Activated naive CD8-positive, alpha-beta T cell (primary cell): ENCODE measurements around the gene THOC1.

Experiments used
- H3K27ac Mint-ChIP-seq: one replicate; pipeline ENCODE4 v1.8.0; 2021; ENCODE audit warnings: mixed read lengths
- H3K27me3 Mint-ChIP-seq: one replicate; pipeline ENCODE4 v1.8.0; 2021; ENCODE audit warnings: mixed read lengths
- H3K36me3 Mint-ChIP-seq: one replicate; pipeline ENCODE4 v1.8.0; 2021; ENCODE audit warnings: mixed read lengths
- H3K4me1 Mint-ChIP-seq: one replicate; pipeline ENCODE4 v1.8.0; 2021; ENCODE audit warnings: low read depth, mixed read lengths
- H3K4me3 Mint-ChIP-seq: one replicate; pipeline ENCODE4 v1.8.0; 2021; ENCODE audit warnings: mild to moderate bottlenecking, mixed read lengths
- H3K9me3 Mint-ChIP-seq: one replicate; pipeline ENCODE4 v1.8.0; 2021; ENCODE audit warnings: low read depth, mixed read lengths

THOC1 gene

DNA sequence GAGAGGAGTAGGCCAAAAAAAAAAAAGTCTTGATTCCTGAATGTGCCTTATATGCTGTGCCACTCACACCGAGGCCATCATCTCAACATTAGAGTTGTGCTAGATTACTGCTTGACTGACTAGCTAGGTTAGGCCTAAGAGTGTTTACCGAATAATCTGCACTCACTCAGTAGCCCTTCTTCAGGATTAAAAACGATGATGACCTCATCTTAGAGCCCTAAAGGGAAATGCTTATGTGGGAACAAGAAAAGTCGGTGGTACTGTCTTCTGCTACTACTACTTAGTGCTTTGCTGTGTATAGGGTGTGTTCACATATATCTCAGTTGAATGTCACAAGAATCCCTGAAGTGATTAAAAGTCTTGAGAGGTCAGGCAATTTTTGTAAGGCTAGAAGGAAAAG lies 54.3 kb downstream of the THOC1 start:
- Mint-ChIP-seq H3K4me1 (peaks cover 7% of the 10 kb centered on the region), H3K27me3 (no peaks in the 10 kb centered on the region), H3K4me3 (no peak overlapping the region), H3K36me3 (peaks cover 11% of the 10 kb centered on the region), H3K9me3 (no peaks in the 10 kb centered on the region), H3K27ac (no peak overlapping the region)

DNA sequence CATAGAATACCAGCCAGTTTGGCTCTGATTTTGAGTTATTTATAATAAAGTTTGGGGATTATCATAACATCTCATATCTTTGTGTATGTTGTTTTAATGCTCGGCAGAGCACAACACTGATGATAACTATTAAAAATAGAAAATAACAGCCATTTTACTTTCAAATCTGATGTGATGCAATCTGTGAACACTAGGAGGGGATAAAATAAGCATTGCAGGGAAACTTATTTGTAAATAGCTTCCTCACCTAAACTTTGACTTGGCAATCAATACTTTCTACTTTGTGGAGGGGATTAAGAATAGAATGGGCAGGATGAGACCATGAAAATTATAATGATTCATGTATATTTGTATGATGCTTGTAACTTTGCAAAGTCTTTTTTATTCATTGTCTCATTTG lies 55.1 kb downstream of the THOC1 start:
- H3K9me3 Mint-ChIP-seq = no peaks in the 10 kb centered on the region
- no peaks in the 10 kb centered on the region for H3K27me3 Mint-ChIP-seq
- peaks cover 7% of the 10 kb centered on the region for H3K4me1 Mint-ChIP-seq
- peaks cover 9% of the 10 kb centered on the region for H3K36me3 Mint-ChIP-seq
- H3K27ac Mint-ChIP-seq = no peak overlapping the region
- no peak overlapping the region for H3K4me3 Mint-ChIP-seq

- Mint-ChIP-seq H3K9me3 (no peaks in the 10 kb centered on the region), H3K4me3 (no peak overlapping the region), H3K36me3 (peaks cover 8% of the 10 kb centered on the region), H3K4me1 (peaks cover 7% of the 10 kb centered on the region), H3K27ac (peak overlapping the region; percentile 10), H3K27me3 (no peaks in the 10 kb centered on the region)
These were observed 56.3 kb downstream of the THOC1 start for GRCh38 chr18:211582-211981.

DNA sequence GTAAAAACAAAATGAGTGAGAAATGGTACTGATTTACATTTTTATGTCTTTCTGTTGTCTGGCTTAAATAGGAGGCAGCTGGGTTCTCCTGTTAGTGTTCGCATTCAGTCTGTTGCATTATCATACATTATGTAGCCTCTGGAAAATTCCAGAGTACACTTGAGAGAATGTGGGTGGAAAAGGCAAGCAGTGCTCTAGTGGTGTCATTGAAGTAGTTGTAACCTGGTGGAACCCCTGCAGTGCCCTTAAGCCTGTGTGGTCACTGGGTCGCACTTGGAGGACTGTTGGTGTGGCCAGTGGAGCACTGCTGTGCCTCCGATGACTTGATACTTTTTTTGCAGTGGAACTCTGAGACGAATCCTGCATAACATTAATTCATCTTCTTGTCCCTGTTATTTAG lies 57.1 kb downstream of the THOC1 start:
- peaks cover 7% of the 10 kb centered on the region for H3K4me1 Mint-ChIP-seq
- peak overlapping the region; percentile 29 for H3K27ac Mint-ChIP-seq
- no peaks in the 10 kb centered on the region for H3K9me3 Mint-ChIP-seq
- H3K4me3 Mint-ChIP-seq = no peak overlapping the region
- no peaks in the 10 kb centered on the region for H3K27me3 Mint-ChIP-seq
- peaks cover 11% of the 10 kb centered on the region for H3K36me3 Mint-ChIP-seq

DNA sequence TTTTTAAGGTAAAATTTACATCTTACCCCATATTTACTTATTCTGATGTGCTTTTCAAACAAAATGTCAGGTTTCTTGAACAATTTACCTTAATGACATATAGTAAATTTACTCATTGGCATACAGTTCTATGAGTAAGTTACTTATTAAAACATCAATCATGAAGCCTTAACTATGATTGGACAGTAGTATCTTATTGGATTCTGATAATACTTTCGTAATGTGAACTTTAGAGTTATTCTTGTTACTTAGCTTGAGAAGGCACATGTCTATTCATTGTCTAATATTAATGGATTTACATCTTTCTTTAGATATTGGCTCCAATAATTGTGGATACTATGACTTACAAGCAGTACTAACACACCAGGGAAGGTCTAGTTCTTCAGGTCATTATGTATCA lies 57.8 kb downstream of the THOC1 start:
- H3K36me3 Mint-ChIP-seq = peaks cover 15% of the 10 kb centered on the region
- H3K4me1 Mint-ChIP-seq = peaks cover 7% of the 10 kb centered on the region
- H3K27ac Mint-ChIP-seq = peak overlapping the region; percentile 41
- H3K4me3 Mint-ChIP-seq = no peak overlapping the region
- no peaks in the 10 kb centered on the region for H3K9me3 Mint-ChIP-seq
- no peaks in the 10 kb centered on the region for H3K27me3 Mint-ChIP-seq

DNA sequence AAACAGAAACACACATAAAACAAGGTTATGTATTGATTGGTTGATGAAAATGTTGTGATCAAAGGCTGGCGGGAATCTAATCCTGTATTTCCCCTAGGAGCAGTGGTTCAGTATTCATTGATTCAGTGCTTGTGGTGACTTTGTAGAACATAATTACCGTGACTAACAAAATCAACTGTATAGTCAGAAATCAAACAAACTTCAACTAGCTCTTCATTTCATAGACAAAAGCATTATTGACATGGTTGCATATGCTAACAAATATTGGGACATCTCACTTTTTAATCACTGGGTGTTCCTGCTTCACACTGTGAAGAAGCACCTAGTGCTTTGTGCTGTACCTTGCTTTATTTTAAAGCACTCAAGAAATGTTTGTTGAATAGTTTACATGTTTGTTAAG lies 68.1 kb downstream of the THOC1 start:
- Mint-ChIP-seq H3K9me3 (no peaks in the 10 kb centered on the region), H3K27me3 (no peaks in the 10 kb centered on the region), H3K36me3 (peaks cover 10% of the 10 kb centered on the region), H3K27ac (no peak overlapping the region), H3K4me3 (no peak overlapping the region), H3K4me1 (peaks cover 5% of the 10 kb centered on the region)

- no peaks in the 10 kb centered on the region for H3K9me3 Mint-ChIP-seq
- H3K4me1 Mint-ChIP-seq = peaks cover 5% of the 10 kb centered on the region
- H3K4me3 Mint-ChIP-seq = no peak overlapping the region
- H3K27me3 Mint-ChIP-seq = no peaks in the 10 kb centered on the region
- no peak overlapping the region for H3K27ac Mint-ChIP-seq
- peaks cover 7% of the 10 kb centered on the region for H3K36me3 Mint-ChIP-seq
These were observed 68.6 kb downstream of the THOC1 start for GRCh38 chr18:199214-199613.

DNA sequence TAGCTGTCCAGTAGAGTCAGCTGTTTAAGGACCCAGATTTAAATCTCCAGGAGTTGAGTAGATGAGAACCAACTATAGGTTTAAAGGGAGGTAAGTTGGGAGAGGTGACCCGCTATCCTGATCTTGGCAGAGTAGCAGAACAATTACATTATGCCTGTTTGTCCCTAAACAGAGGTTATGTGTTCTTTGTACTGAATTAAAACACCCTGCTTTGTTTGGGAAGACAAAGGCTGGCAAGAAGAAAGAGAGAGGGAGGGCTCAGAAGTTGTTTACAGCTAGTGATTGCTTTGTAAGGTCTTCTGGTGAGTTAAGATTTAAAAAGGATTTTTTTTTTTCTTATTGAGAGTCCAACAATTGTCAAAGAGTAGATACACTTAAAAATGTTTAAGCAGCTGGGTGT lies 72.2 kb downstream of the THOC1 start:
- Mint-ChIP-seq H3K27me3 (no peaks in the 10 kb centered on the region), H3K4me3 (no peak overlapping the region), H3K27ac (no peak overlapping the region), H3K36me3 (peaks cover 7% of the 10 kb centered on the region), H3K4me1 (peaks cover 11% of the 10 kb centered on the region), H3K9me3 (no peaks in the 10 kb centered on the region)

- Mint-ChIP-seq H3K4me1 (peaks cover 28% of the 10 kb centered on the region), H3K36me3 (peaks cover 14% of the 10 kb centered on the region), H3K4me3 (no peak overlapping the region), H3K27ac (no peak overlapping the region), H3K27me3 (no peaks in the 10 kb centered on the region), H3K9me3 (no peaks in the 10 kb centered on the region)
These were observed 75.0 kb downstream of the THOC1 start for GRCh38 chr18:192801-193200.

- no peak overlapping the region for H3K27ac Mint-ChIP-seq
- H3K4me1 Mint-ChIP-seq = peaks cover 34% of the 10 kb centered on the region
- no peaks in the 10 kb centered on the region for H3K27me3 Mint-ChIP-seq
- no peaks in the 10 kb centered on the region for H3K9me3 Mint-ChIP-seq
- peaks cover 10% of the 10 kb centered on the region for H3K36me3 Mint-ChIP-seq
- H3K4me3 Mint-ChIP-seq = no peak overlapping the region
These were observed 76.1 kb downstream of the THOC1 start for GRCh38 chr18:191725-192124.

DNA sequence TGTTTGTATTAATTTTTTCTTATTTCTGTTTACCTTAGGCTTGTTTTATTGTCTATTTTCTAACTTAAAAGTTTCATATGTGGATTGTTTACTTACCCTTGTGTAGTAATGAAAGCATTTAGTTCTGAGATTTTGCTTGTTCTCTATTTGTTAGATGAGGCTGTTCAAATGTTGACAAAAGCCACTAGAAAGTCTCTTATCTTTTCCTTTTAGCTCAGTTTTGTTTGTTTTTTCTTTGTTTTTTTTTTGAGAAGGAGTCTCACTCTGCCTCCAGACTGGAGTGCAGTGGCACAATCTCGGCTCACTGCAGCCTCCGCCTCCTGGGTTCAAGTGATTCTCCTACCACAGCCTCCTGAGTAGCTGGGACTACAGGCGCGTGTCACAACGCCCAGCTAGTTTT lies 78.6 kb downstream of the THOC1 start:
- no peak overlapping the region for H3K4me3 Mint-ChIP-seq
- no peaks in the 10 kb centered on the region for H3K27me3 Mint-ChIP-seq
- no peak overlapping the region for H3K27ac Mint-ChIP-seq
- peaks cover 7% of the 10 kb centered on the region for H3K36me3 Mint-ChIP-seq
- no peaks in the 10 kb centered on the region for H3K9me3 Mint-ChIP-seq
- peaks cover 35% of the 10 kb centered on the region for H3K4me1 Mint-ChIP-seq

GRCh38 chr18:183769-184168 lies 84.1 kb downstream of the THOC1 start:
- Mint-ChIP-seq H3K4me1 (peaks cover 30% of the 10 kb centered on the region), H3K9me3 (no peaks in the 10 kb centered on the region), H3K36me3 (peaks cover 3% of the 10 kb centered on the region), H3K27ac (no peak overlapping the region), H3K4me3 (no peak overlapping the region), H3K27me3 (no peaks in the 10 kb centered on the region)

DNA sequence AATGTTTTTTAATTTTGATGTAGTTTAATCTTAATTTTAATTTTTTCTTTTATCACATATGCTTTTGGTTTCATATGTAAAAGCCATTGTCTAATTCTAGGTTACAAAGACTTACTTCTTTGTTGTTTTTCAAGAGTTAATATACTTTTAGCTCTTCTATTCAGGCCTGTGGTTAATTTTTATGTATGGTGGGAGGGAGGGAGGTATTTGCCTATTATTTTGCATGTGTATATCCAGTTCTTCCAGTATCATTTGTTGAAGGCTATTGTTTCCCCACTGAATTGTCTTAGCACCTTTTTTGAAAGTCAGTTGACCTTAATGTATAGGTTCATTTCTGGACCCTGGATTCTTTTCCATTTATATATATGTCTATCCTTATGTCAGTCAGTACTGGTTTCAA lies 86.1 kb downstream of the THOC1 start:
- no peaks in the 10 kb centered on the region for H3K9me3 Mint-ChIP-seq
- H3K27ac Mint-ChIP-seq = no peak overlapping the region
- peaks cover 8% of the 10 kb centered on the region for H3K36me3 Mint-ChIP-seq
- peaks cover 32% of the 10 kb centered on the region for H3K4me1 Mint-ChIP-seq
- H3K4me3 Mint-ChIP-seq = no peak overlapping the region
- no peaks in the 10 kb centered on the region for H3K27me3 Mint-ChIP-seq

DNA sequence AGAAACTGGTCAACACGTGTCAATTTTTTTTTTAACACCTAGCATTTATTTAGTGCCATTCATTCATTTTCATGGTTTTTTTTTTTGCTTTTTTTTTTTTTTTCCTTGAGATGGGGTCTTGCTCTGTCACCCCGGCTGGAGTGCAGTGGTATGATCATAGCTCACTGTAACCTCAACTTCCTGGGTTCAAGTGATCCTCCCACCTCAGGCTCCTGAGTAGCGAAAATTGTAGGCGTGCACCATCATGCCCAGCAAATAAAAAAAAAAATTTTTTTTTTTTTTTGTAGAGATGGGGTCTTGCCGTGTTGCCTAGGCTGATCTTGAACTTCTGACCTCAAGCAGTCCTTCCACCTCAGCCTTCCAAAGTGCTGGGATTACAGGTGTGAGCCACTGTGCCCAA lies 88.3 kb downstream of the THOC1 start:
- H3K4me1 Mint-ChIP-seq = peaks cover 42% of the 10 kb centered on the region

GRCh38 chr18:172361-172760 lies 95.5 kb downstream of the THOC1 start:
- H3K27me3 Mint-ChIP-seq = no peaks in the 10 kb centered on the region
- no peaks in the 10 kb centered on the region for H3K9me3 Mint-ChIP-seq
- H3K27ac Mint-ChIP-seq = no peak overlapping the region
- no peak overlapping the region for H3K4me3 Mint-ChIP-seq
- peaks cover 15% of the 10 kb centered on the region for H3K4me1 Mint-ChIP-seq
- H3K36me3 Mint-ChIP-seq = peaks cover 7% of the 10 kb centered on the region

More for the DNA sequence above, 88.3 kb downstream of the THOC1 start:
- H3K36me3 Mint-ChIP-seq = peaks cover 8% of the 10 kb centered on the region
- H3K27me3 Mint-ChIP-seq = no peaks in the 10 kb centered on the region
- no peaks in the 10 kb centered on the region for H3K9me3 Mint-ChIP-seq
- H3K4me3 Mint-ChIP-seq = no peak overlapping the region
- H3K27ac Mint-ChIP-seq = no peak overlapping the region
